ENCODE data around the gene TEPSIN.

Gene TEPSIN

DNA sequence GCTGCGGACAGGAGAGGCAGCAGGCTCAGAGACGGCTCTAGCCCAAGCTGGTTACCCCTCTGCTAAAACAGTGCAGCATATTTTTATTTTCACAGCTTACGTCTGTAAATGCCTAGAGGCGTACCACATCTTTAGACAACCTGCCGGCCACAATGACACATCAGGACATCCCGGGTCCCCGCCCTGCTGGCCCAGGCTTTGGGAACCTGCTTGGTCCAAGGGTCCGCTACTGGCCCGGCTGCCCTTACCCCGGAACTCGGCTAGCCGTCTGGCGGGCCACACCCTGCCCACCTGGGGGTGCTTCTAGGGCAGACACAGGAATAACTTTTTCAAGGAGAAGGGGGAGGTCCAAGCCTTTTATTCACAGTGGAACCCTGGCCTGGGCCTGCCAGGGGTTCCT is 20.4 kb downstream of the TEPSIN start:
- no peak for DNase-seq

DNA sequence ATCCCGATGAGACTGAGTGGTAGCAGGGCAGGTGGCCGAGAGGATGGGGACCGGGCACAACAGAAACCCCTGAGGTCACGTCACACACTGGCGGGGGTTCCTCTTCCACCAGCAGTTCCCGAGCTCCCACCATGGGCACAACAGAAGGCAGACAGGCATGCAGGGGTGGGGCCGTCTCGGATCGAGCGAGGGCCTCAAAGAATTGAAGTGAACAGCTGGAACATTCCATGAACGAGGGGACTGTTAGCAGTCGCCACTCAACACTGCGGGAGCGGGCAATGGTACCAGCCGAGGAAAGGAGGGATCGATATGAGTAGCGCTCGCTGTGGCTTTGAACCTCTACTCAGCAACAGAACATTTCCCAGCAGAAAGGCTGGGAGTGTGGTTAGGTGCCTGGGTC is 21.4 kb downstream of the TEPSIN start:
- no peak for DNase-seq

DNA sequence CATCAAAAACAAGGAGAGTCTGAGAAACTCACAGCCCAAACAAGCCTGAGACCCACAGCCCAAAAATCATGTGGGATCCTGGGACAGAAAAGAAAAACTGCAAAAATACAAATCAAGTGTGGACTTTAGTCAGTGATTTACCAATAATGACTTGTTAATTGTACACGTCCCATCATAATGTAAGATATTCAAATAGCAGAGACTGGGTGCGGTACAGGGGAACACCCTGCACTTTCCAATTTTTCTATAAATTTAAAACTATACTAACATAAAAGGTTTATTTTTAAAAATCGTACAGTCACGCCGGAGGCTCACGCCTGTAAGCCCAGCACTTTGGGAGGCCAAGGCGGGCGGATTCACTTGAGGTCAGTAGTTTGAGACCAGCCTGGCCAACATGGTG is 24.9 kb downstream of the TEPSIN start:
- DNase-seq, result no peak

DNA sequence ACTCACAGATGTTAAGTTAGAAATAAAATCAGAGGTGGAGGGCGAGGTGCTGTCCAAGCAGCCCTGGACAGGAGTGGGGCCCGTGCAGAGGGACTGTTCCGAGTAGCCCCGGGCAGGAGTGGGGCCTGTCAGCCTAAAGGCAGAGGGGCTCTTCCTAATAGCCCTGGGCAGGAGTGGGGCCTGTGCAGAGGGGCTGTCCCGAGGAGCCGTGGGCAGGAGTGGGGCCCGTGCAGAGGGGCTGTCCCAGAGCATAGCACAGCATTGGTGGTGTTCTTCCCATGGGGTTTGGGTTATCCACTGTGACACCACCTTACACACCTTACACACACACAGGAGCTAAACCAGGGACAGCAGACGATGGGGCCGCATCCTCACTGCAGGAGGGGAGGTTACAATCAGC is 26.5 kb downstream of the TEPSIN start:
- DNase-seq, result no peak

DNA sequence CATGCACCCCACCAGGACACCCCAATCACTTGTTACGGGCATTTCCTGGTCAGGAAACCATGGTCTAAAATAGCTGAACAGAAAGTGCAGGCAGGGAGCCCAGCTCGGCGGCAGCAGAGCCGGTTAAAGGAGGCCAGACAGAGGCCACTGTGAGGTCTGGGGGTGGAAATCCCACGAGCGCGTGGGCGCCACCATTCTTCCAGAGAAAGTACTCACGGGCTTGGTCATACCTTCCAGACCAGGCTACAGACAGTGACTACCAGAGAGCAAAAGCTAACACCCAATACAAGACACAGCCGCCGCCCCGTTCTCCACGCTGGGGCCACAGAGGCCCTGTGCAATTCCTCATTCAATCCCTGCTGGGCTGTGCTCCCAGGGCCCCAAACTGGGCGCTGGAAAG is 28.0 kb downstream of the TEPSIN start:
- no peak for DNase-seq

DNA sequence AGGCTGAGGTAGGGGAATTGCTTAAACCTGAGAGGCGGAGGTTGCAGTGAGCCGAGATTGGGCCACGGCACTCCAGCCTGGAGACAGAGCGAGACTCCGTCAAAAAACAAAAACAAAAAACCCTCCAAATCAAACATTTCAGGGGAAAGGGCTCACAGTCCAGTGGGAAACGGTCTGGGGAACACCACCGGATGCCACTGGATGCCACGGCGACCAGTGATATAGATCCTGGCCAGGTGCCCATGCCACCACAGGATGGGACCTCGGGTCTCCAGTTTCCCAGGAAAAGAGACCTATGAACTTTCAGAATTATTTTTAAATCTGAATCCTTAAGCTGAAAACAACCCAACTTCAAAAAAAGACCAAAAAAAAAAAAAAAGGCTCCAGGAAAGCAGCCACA is 28.4 kb downstream of the TEPSIN start:
- no peak for DNase-seq

DNA sequence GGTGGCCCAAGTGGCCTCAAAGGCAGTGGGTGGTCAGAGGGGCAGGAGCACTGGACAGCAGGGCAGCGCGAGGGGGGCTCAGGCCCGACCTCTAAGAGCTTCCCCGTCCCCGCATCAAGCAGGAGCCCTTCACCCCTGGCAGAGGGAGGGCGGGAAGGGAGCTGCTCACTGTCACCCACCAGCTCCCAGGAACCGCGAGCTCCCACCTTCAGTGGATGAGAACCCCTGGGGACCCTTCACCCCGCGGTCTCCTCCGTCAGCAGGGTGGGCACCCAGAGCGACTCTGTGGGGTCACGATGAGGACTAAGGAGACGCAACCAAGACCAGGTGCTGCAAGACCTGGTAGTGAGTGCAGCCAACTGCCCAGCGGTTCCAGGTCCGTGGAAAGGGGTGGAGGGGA is 29.7 kb downstream of the TEPSIN start:
- DNase-seq, result no peak

DNA sequence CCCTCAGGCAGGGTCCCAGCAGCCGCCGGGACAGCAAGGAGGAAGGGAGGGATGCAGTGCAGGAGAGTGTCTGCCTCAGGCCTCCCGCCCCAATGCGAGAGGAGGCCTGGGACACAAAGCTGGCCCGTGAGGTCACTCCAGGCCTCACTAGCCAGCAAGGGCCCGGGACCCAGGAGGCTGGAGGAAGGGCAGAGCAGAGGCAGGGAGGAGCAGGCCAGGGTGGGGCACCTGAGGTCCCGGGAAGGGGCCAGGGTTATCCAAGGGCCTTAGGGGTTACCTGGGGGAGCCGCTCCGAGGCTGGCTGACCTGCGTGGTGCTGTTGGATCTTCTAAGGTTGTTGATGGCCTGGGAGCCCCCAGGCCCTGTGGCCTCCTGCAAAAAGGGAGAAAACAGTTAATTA is 30.2 kb downstream of the TEPSIN start:
- DNase-seq, result no peak

DNA sequence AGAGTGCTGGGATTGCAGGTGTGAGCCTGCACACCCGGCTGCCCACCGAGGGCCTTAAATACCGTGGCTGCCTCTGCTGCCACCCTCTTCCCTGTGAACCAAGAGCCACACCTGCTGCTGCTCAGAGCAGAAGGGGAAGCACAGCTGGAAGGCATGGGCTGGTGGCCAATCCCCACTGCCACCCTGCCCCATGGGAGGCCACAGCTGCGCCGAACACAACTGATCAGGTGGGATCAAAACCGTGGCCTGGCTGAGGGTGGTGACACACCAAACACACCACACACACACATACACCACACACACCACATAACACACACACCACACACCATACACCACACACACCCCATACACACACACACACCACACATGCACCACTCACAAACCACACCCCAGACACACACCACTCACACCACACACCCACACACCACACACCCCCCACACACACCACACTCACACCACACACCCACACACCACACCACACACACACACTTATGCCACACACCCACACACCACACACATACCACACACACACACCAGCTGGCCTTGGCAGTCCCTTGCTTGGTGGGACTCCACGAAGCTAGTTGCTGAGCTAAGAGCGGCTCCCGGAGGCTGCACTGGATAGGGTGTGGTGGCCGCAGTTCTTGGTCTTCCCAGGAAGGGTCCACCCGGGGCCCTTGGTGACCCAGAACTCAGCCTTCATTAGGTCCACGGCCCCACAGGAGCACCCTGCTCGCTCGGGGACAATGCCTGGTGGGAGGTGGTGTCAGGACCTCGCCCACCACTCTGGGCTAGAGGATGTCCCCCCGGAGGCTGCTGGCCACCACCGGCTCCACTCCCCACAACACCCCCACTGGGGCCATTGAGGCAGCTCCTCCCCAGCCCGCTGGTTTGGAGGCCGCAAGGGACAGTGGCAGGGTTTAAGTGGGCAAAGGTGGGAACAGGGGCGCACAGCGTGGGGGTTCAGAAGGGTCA is 31.0 kb downstream of the TEPSIN start:
- DNase-seq, result no peak

DNA sequence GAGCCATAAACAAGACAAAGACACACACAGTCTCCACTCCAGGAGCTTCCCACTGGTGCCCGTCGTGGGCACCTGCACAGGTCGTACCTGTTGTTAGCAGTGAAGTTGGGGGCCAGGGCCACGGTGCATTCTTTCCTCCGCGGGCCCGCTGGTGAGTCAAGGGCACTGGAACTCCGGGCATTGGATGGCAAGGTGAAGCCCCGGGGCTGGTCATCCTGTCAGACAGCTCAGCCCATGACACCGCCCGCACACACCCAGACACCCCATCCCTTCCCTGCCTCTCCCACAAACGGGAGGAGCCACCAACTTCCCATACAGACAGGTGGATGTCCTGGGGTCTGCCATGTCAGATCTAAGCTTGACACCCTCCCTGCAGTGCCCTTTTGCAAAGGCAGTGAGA is 32.2 kb downstream of the TEPSIN start:
- DNase-seq, result no peak

DNA sequence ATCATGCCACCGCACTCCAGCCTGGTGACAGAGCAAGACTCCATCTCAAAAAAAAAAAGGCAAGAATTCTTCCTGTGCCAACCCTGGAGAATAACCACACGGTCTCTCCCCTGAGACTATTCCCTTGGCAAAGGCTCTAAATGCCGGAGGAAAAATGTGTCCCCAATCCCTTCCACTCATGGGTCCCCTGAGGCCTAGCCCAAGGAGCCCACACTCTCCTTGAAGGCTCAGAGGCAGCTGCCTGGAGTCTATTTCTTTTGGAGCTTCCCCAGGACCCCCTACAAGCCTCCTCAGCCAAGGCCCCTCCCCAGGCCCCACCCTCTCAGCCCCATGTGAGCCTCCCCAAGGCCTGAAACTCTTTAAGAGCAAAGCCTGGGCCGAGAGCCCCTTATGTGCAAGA is 32.7 kb downstream of the TEPSIN start:
- no peak for DNase-seq

DNA sequence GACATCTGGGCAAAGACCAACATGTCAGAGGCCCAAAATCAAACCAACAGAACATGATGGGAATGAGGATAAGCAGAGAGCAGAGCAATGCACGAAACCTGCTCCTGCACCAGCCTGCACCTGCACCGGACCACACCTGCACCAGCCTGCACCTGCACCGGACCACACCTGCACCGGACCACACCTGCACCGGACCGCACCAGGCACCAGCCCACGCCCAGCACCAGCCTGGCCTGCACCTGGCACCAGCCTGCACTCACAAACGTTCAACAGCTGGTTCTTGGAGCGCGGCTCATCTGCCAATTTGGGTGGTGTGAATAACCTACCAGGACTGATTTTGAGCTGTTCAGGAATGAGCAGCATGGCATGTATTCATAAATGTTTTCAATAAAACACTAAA is 34.3 kb downstream of the TEPSIN start:
- no peak for DNase-seq

DNA sequence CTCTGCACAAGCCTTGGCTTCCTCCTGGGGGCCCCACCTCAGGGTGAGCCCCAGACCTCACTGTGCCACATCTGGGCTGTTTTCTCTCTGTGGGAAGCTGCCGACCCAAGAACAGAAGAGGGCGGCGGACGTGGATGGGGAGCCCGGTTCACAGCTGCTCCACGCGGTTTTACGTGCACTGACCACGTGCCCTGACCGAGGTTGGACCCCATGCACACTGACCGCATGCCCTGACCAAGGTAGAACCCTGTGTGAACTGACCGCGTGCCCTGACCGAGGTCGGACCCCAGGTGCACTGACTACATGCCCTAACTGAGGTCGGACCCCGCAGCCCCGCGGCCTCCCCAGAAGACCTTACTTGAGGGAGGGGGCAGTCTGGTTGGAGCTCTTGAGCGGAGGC is 35.7 kb downstream of the TEPSIN start:
- no peak for DNase-seq

DNA sequence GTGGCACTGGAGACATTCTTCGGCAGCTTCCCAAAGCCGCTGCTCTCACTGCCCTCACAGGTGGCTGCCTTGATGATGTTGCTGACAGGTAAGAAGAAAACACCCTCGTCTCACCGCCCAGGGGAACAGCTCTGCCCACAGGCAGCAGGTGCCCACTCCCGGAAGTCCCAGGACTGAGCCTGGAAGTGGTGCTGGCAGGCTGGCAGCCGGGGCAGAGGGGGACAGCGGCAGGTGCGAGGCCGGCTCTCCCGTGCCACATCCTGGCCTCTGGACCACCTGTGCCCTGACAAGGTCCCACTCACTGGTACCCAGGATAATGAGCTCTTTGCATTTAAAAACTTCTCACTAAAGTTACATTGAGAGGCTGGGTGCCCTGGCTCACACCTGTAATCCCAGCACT is 36.5 kb downstream of the TEPSIN start:
- DNase-seq, result no peak

DNA sequence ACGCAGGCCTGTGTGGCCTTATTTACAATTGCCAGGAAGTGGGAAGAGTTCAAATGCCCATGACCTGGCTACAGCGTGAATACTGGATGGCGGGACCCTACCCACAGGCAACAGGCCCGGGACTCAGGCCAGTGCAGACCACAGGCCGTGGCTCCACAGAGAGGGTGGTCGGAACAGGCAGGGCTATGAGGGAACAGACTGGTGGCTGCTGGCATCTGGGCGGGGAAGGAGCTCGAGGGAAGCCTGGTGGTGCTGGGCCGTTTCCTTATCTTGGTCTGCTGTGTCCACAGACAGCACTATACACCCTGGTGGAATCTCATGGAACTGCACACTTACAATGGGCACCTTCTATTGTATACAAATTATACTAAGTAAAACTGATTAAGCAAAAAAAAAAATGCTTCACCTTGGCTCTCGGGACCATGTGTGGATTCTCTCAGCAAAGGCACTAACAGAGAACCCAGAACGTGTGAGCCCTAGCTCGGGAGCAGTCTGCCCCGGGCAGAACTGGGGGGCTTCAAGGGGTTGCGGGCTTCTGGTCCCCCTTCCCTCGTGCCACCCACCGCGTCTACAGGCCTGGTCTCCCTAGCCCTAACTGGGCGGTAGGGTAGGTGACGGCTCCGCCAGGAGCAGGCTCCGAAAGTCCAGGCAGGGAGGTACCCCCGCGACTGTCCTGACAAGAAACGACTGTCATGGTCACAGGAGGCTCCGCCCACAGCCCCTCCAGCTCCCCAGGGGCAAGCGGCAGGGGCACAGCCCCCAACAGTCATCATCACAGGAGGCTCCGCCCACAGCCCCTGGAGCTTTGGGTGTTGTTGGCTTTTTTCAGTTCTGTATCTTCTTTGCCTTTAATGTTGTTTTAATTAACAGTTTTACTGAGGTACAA is 37.9 kb downstream of the TEPSIN start:
- peak; percentile 56 for DNase-seq

DNA sequence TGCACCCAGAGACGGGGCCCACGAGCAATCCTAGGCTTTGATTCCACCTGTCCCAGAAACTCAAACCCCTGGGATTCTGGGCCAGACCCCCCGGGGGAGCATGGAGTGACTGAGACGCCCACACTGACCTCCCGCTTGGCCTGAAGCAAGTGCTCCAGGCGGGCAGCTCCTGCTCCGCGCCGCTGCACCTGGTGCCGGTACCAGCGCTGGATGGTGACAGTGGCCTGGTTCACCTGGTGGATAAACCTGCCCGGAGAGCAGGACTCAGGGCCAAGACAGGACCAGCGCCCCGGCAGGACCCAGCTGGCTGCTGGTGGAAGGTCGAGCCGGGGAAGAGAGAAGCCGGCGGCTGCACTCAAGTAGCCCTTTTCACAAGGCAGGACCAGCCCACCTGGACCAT is 38.7 kb downstream of the TEPSIN start:
- DNase-seq, result no peak

DNA sequence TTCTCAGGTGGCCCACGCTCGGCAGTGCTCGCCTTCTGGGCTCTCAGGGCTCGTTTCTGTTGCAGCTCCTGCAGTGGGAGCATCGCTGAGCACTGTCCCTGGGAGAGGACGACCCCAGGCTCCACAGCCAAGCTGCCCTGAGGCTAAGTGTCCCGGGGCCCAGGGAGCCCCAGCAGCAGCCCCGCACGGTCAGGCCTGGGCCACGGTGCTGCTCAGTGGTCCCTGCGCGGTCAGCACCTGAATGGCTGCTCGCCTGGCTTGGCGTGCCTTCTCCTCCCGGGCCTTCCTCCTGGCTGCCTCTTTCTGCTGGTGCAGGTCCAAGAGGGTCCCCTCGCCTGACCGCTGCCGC is 39.4 kb downstream of the TEPSIN start:
- DNase-seq, result no peak

DNA sequence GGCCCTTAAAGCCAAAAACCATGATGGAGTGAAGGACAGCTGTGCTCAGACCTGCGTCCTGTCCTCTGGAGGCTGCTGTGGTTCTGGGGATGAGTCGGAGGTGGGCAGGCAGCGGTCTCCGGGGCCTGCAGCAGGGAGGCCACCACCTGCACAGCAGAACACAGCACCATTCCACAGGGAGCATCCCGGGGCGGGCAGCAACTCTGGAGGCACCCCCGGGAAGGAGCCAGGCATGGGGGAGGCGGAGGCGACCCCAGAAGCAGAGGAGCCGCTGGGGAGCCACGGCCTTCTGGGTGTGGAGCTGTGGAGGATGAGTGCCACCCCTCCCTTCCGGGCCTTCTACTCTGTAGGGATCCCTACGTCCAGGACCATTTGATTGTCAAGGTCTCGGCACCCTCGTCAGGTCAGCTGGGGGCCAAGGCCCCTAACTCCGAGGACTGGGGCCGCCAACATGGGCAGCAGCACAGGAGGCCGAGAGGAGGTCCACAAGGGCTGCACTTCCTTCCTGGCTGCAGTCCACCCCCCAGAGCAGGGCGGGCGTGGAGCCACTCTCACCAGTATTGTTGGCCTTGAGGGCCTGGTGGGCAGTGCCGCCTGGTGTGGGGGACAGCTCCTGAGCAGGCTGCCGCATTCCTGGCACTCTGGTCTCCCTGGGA is 39.9 kb downstream of the TEPSIN start:
- DNase-seq, result no peak

DNA sequence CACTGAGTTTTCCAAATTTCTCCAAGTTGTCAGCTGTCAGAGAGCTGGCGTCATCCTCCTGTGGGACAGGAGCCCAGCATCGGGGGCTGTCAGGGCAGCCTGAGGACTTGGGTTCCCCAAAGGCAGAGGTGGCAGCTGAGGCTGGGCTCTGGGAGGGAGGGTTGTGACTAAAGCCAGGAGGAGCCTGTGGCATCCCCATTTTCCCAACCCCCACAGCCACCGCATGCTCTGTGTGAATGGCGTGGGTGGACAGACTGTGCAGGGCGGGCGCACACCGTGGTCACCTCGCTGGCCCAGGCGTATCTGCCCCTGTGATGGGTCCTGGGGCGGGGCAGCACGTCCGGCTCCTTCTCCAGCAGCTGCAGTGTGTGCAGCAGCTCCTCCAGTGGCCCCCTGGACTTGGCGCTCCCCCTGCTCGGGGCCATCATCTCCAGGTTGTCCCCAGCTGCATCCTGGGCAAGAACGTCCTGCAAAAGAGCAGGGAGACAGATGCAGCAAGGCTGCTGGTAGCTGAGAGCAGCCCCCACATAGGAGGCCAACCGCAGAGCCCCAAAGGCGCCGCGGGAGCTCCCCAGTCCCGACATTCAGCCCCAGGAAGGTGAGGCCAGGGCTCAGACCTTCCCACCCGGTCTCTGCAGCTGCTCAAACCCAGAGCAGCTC is 40.9 kb downstream of the TEPSIN start:
- no peak for DNase-seq

DNA sequence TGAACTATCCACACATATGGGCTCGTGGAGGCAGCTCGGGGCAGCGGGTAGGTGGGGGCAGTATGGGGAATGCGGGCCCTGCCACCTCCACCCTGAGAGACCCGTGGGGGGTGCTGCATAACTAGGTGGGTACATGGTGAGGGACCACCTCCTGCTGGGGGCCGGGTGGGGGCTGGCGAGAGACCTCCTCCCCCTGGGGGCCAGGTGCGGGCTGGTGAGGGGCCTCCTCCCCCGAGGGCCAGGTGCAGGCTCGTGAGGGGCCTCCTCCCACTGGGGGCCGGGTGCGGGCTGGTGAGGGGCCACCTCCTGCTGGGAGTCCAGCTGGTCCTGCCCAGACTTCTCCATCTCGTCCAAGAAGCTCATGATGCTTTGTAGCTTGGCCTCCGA is 41.5 kb downstream of the TEPSIN start:
- no peak for DNase-seq

DNA sequence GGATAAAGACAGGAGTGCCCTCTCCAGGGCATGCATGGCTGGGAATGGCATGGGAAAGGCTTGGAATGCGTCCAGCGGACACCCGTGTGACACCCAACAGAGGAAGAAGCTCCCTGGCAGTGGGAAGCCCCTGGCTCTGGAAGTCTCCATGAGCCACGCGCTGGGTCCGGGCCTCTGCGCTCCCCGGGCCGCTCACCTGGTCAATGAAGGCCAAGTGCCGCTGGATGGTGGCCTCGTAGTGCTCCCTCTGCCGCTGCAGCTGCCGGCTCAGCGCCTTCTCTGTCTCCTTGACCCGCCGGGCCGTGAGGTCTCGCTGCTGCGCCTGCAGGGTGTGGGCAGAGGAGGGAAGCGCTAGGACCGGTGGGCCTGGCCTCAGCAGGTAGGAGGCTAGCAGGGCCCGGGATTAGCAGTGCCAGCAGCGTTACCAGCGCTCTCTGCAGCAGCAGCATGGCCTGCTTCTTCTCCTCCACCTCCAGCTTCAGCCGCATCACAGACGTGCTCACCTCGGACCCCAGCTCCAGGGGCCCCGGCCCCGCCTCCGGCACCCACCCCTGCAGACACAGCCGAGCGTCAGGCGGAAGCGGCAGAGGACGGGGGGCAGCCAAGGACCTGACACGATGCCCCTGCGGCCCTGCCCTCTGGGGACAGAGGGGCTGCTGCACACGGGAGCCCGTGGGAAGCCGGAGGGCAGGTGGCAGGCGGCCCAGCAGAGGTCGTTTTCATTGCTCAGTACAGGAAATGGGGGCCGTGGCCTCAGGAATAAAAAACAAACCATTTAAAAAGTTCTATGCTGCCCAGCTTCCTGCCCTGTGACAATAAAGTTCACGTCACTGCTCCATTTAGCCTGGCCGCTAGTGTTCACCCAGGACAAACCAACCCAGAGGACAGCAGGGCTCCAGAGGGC is 42.1 kb downstream of the TEPSIN start:
- DNase-seq, result no peak

DNA sequence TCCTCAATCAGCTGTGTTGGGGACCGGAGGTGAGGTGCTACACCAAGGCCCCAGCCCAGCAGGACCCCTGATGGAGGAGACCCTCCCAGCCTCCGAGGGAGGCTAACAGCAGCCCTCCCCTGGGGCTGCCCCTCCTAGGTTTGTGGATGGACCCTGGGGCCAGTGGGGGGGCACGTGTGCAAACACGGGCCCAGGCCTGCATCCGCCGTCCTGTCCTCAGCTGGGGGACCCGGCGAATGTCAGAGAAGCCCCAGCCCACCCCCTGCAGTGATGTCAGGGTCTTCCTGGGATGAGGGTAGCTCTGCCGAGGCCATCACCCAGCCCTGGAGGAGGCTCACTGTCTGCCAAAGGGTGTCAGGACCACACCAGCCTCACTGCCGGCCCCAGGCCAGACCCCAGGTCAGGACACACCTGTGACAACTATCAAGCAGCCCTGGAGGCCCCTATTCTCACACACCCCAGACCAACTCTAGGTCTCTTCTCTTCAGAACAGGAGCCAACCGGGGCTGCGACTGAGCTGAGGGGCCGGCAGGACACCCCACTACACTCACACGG is 42.8 kb downstream of the TEPSIN start:
- DNase-seq, result no peak
